ENCODE measurements around the gene DUSP3.

Gene DUSP3

GRCh38 chr17:43778337-43779144, at the start of gene DUSP3:
Gene DUSP3, minus strand, starts transcription at chr17:43778977. Its CDS starts 53 bp downstream, at chr17:43778924.
- H3K27ac Mint-ChIP-seq = peak within 1 kb of the TSS; percentile 89
- peak within 1 kb of the TSS; percentile 83 for H3K4me3 Mint-ChIP-seq
- DNase-seq = peak; percentile 86

GRCh38 chr17:43827596-43827995, 48.8 kb upstream of the DUSP3 start:
- H3K4me1 Mint-ChIP-seq (ENCODE audit: low read depth) = peaks cover 15% of the 10 kb centered on the region
- DNase-seq = no peak
- no peaks in the 10 kb centered on the region for H3K9me3 Mint-ChIP-seq
- peaks cover 19% of the 10 kb centered on the region for H3K27me3 Mint-ChIP-seq
- H3K36me3 Mint-ChIP-seq (ENCODE audit: low read depth) = no peaks in the 10 kb centered on the region
- no peak overlapping the region for H3K4me3 Mint-ChIP-seq
- no peak overlapping the region for H3K27ac Mint-ChIP-seq

More at GRCh38 chr17:43778337-43779144, at the start of gene DUSP3:
- H3K4me1 Mint-ChIP-seq (ENCODE audit: low read depth) = peaks cover 13% of the 10 kb centered on the region
- H3K9me3 Mint-ChIP-seq = no peaks in the 10 kb centered on the region
- H3K36me3 Mint-ChIP-seq (ENCODE audit: low read depth) = peaks cover 19% of the 10 kb centered on the region
- peaks cover 42% of the 10 kb centered on the region for H3K27me3 Mint-ChIP-seq

- DNase-seq = no peak
- no peak overlapping the region for H3K27ac Mint-ChIP-seq
- no peaks in the 10 kb centered on the region for H3K9me3 Mint-ChIP-seq
- H3K4me1 Mint-ChIP-seq (ENCODE audit: low read depth) = peaks cover 9% of the 10 kb centered on the region
- H3K27me3 Mint-ChIP-seq = peaks cover 6% of the 10 kb centered on the region
- H3K4me3 Mint-ChIP-seq = no peak overlapping the region
- H3K36me3 Mint-ChIP-seq (ENCODE audit: low read depth) = no peaks in the 10 kb centered on the region
These were observed 47.4 kb upstream of the DUSP3 start for GRCh38 chr17:43826206-43826605.

- Mint-ChIP-seq H3K27me3 (no peaks in the 10 kb centered on the region), H3K36me3 (ENCODE audit: low read depth) (no peaks in the 10 kb centered on the region), H3K27ac (no peak overlapping the region), H3K4me3 (no peak overlapping the region), H3K4me1 (ENCODE audit: low read depth) (peaks cover 4% of the 10 kb centered on the region), H3K9me3 (no peaks in the 10 kb centered on the region)
- DNase-seq = no peak
These were observed 46.8 kb upstream of the DUSP3 start for GRCh38 chr17:43825567-43825966.

- no peaks in the 10 kb centered on the region for H3K9me3 Mint-ChIP-seq
- no peaks in the 10 kb centered on the region for H3K4me1 Mint-ChIP-seq (ENCODE audit: low read depth)
- no peak for DNase-seq
- H3K36me3 Mint-ChIP-seq (ENCODE audit: low read depth) = no peaks in the 10 kb centered on the region
- no peak overlapping the region for H3K27ac Mint-ChIP-seq
- no peak overlapping the region for H3K4me3 Mint-ChIP-seq
- H3K27me3 Mint-ChIP-seq = no peaks in the 10 kb centered on the region
These were observed 44.7 kb upstream of the DUSP3 start for GRCh38 chr17:43823350-43824084.

GRCh38 chr17:43822570-43823190, 43.9 kb upstream of the DUSP3 start:
- no peaks in the 10 kb centered on the region for H3K4me1 Mint-ChIP-seq (ENCODE audit: low read depth)
- no peak overlapping the region for H3K27ac Mint-ChIP-seq
- DNase-seq = no peak
- H3K9me3 Mint-ChIP-seq = no peaks in the 10 kb centered on the region
- no peaks in the 10 kb centered on the region for H3K27me3 Mint-ChIP-seq
- H3K36me3 Mint-ChIP-seq (ENCODE audit: low read depth) = no peaks in the 10 kb centered on the region
- H3K4me3 Mint-ChIP-seq = no peak overlapping the region

- Mint-ChIP-seq H3K4me1 (ENCODE audit: low read depth) (no peaks in the 10 kb centered on the region), H3K4me3 (no peak overlapping the region), H3K27ac (no peak overlapping the region), H3K36me3 (ENCODE audit: low read depth) (no peaks in the 10 kb centered on the region), H3K9me3 (no peaks in the 10 kb centered on the region), H3K27me3 (no peaks in the 10 kb centered on the region)
- no peak for DNase-seq
These were observed 42.0 kb upstream of the DUSP3 start for GRCh38 chr17:43820759-43821158.

- no peak overlapping the region for H3K4me3 Mint-ChIP-seq
- no peaks in the 10 kb centered on the region for H3K36me3 Mint-ChIP-seq (ENCODE audit: low read depth)
These were observed 40.2 kb upstream of the DUSP3 start for GRCh38 chr17:43818966-43819365.

GRCh38 chr17:43817826-43818225, 39.0 kb upstream of the DUSP3 start:
- no peak overlapping the region for H3K27ac Mint-ChIP-seq
- no peaks in the 10 kb centered on the region for H3K36me3 Mint-ChIP-seq (ENCODE audit: low read depth)
- H3K4me3 Mint-ChIP-seq = no peak overlapping the region
- no peak for DNase-seq
- no peaks in the 10 kb centered on the region for H3K4me1 Mint-ChIP-seq (ENCODE audit: low read depth)
- H3K9me3 Mint-ChIP-seq = no peaks in the 10 kb centered on the region
- H3K27me3 Mint-ChIP-seq = peaks cover 3% of the 10 kb centered on the region

More at GRCh38 chr17:43818966-43819365, 40.2 kb upstream of the DUSP3 start:
- no peaks in the 10 kb centered on the region for H3K27me3 Mint-ChIP-seq
- no peaks in the 10 kb centered on the region for H3K4me1 Mint-ChIP-seq (ENCODE audit: low read depth)
- no peaks in the 10 kb centered on the region for H3K9me3 Mint-ChIP-seq
- H3K27ac Mint-ChIP-seq = no peak overlapping the region
- DNase-seq = no peak

GRCh38 chr17:43816336-43817320, 37.9 kb upstream of the DUSP3 start:
- Mint-ChIP-seq H3K4me3 (no peak overlapping the region), H3K27ac (no peak overlapping the region), H3K27me3 (peaks cover 6% of the 10 kb centered on the region)

GRCh38 chr17:43814714-43815113, 35.9 kb upstream of the DUSP3 start:
- Mint-ChIP-seq H3K36me3 (ENCODE audit: low read depth) (no peaks in the 10 kb centered on the region), H3K9me3 (no peaks in the 10 kb centered on the region), H3K27ac (no peak overlapping the region), H3K27me3 (peaks cover 6% of the 10 kb centered on the region), H3K4me1 (ENCODE audit: low read depth) (no peaks in the 10 kb centered on the region), H3K4me3 (no peak overlapping the region)
- no peak for DNase-seq

More at GRCh38 chr17:43816336-43817320, 37.9 kb upstream of the DUSP3 start:
- no peak for DNase-seq
- no peaks in the 10 kb centered on the region for H3K9me3 Mint-ChIP-seq
- H3K36me3 Mint-ChIP-seq (ENCODE audit: low read depth) = no peaks in the 10 kb centered on the region
- H3K4me1 Mint-ChIP-seq (ENCODE audit: low read depth) = no peaks in the 10 kb centered on the region

- Mint-ChIP-seq H3K27ac (no peak overlapping the region), H3K4me3 (no peak overlapping the region), H3K36me3 (ENCODE audit: low read depth) (no peaks in the 10 kb centered on the region), H3K27me3 (peaks cover 6% of the 10 kb centered on the region), H3K4me1 (ENCODE audit: low read depth) (no peaks in the 10 kb centered on the region), H3K9me3 (no peaks in the 10 kb centered on the region)
- DNase-seq = no peak
These were observed 35.2 kb upstream of the DUSP3 start for GRCh38 chr17:43814026-43814425.

- H3K9me3 Mint-ChIP-seq = no peaks in the 10 kb centered on the region
- no peak overlapping the region for H3K4me3 Mint-ChIP-seq
- H3K4me1 Mint-ChIP-seq (ENCODE audit: low read depth) = no peaks in the 10 kb centered on the region
- peaks cover 6% of the 10 kb centered on the region for H3K27me3 Mint-ChIP-seq
- DNase-seq = no peak
- no peak overlapping the region for H3K27ac Mint-ChIP-seq
- no peaks in the 10 kb centered on the region for H3K36me3 Mint-ChIP-seq (ENCODE audit: low read depth)
These were observed 34.6 kb upstream of the DUSP3 start for GRCh38 chr17:43813386-43813785.
